K562 (cell line): Measurements from ENCODE around the gene ZNF787. TPM values are rescaled to one million over a fixed set of nuclear protein-coding genes. Genes with fewer than 3 reads are reported as not detected.

Experiments used
- BCLAF1 ChIP-seq, 2 experiments: fragments of 450-650 bp in 1 of 2; IDR thresholded peaks; 2 replicates each; pipeline ENCODE4 v1.6.1; 2011 to 2017; ENCODE audit warnings: low read depth in 2 of 2, antibody characterized with exemption in 1 of 2, borderline replicate concordance in 1 of 2, low read length in 1 of 2, mild to moderate bottlenecking in 1 of 2, mixed read lengths in 1 of 2; ENCODE audit not compliant: control insufficient read depth in 1 of 2
- CCNT2 ChIP-seq: IDR thresholded peaks from 2 replicates; pipeline ENCODE4 v1.6.1; 2011; ENCODE audit warnings: borderline replicate concordance, low read depth, mild to moderate bottlenecking, moderate library complexity, mixed read lengths, low read length; ENCODE audit not compliant: insufficient read length; ENCODE audit errors: extremely low read depth
- EP400 ChIP-seq: fragments of 450-650 bp; IDR thresholded peaks from 2 replicates; pipeline ENCODE4 v1.6.1; 2017; ENCODE audit warnings: antibody characterized with exemption, mild to moderate bottlenecking, moderate library complexity
- ERF ChIP-seq: fragments of 450-650 bp; formaldehyde crosslinking; IDR thresholded peaks from 2 replicates; pipeline ENCODE4 v1.4.0; 2020; ENCODE audit warnings: mild to moderate bottlenecking, mixed read lengths
- KAT2B ChIP-seq: IDR thresholded peaks from one replicate; pipeline ENCODE4 v1.6.1; 2012; ENCODE audit warnings: low read depth, mild to moderate bottlenecking, control low read depth, inconsistent platforms, low read length, moderate library complexity
- NFYB ChIP-seq: IDR thresholded peaks from 2 replicates; pipeline ENCODE4 v1.6.1; 2011; ENCODE audit warnings: mild to moderate bottlenecking, moderate library complexity; ENCODE audit not compliant: insufficient read length; ENCODE audit errors: extremely low read depth
- NKRF ChIP-seq: fragments of 450-650 bp; IDR thresholded peaks from 2 replicates; pipeline ENCODE4 v1.6.1; 2016; ENCODE audit warnings: borderline replicate concordance
- PATZ1 ChIP-seq: fragments of 250-450 bp; sonication (Bioruptor Pico); IDR thresholded peaks from 2 replicates; pipeline ENCODE4 v1.5.0; 2020; ENCODE audit warnings: mild to moderate bottlenecking, borderline replicate concordance
- PREB ChIP-seq: sonication (generic); formaldehyde crosslinking; IDR thresholded peaks from 2 replicates; pipeline ENCODE4 v1.8.1; 2023; ENCODE audit warnings: mild to moderate bottlenecking, missing genetic modification reagents
- PTBP1 ChIP-seq: fragments of 200-400 bp; formaldehyde crosslinking; IDR thresholded peaks from 2 replicates; pipeline ENCODE4 v1.6.1; 2017; ENCODE audit warnings: low read depth, low read length
- SMARCB1 ChIP-seq: IDR thresholded peaks from 2 replicates; pipeline ENCODE4 v1.6.1; 2011; ENCODE audit warnings: improper control_type of control experiment, low read depth; ENCODE audit not compliant: insufficient read length
- THAP7 ChIP-seq: fragments of 250-450 bp; sonication (Bioruptor Pico); IDR thresholded peaks from 2 replicates; pipeline ENCODE4 v1.5.0; 2021
- ZKSCAN1 ChIP-seq: fragments of 150-350 bp; IDR thresholded peaks from 2 replicates; pipeline ENCODE4 v1.6.1; 2016; ENCODE audit warnings: low read depth, low read length
- ZNF146 ChIP-seq: IDR thresholded peaks from one replicate; pipeline ENCODE4 v1.6.1; 2018; ENCODE audit warnings: missing compliant biosample characterization; ENCODE audit not compliant: unreplicated experiment
- ZNF212 ChIP-seq: fragments of 450-650 bp; formaldehyde crosslinking; IDR thresholded peaks from 2 replicates; pipeline ENCODE4 v1.4.0; 2020; ENCODE audit warnings: mild to moderate bottlenecking
- ZNF76 ChIP-seq: fragments of 250-450 bp; sonication (Bioruptor Pico); IDR thresholded peaks from 2 replicates; pipeline ENCODE4 v1.4.0; 2020; ENCODE audit warnings: mild to moderate bottlenecking, moderate library complexity, borderline replicate concordance
- polyA plus RNA-seq, 8 experiments: library from polyadenylated mRNA; depleted of rRNA in 4 of 8; stranded (reverse) in 5 of 8; unstranded in 3 of 8; fragments of >200 nt; fragmentation: Nextera tagmentation in 2 of 8; fragmentation: Illumina TruSeq in 1 of 8; extraction: Ambion mirVana in 2 of 8; extraction: Trizol in 1 of 8; gene quantifications; 2 replicates each; pipeline versions ENCODE4 v1.2.1 to v1.2.3, GENCODE V29; 2011 to 2014; ENCODE audit warnings: inconsistent platforms in 1 of 8, missing spikeins in 1 of 8
- total RNA-seq, 7 experiments: library from RNA; depleted of rRNA in 6 of 7; stranded (reverse); fragments of >200 nt in 6 of 7; fragmentation: Illumina TruSeq in 2 of 7; extraction: Trizol in 2 of 7; gene quantifications; 2 replicates each; pipeline versions ENCODE4 v1.2.1 to v1.2.3, GENCODE V29; 2011 to 2021; ENCODE audit warnings: low replicate concordance in 1 of 7

Gene ZNF787
- total and polyA plus RNA-seq, 9 of the 15 experiments (the other 6 are each of a cell fraction or from before 2014, with no cell fraction given): 0.45 to 77.6 (median 7.3) TPM

- TF ChIP-seq NFYB (no peak), ZNF146 (CRISPR knock-in tag) (no peak), ZNF212 (CRISPR knock-in tag) (no peak), EP400 (peak; percentile 90), PATZ1 (CRISPR knock-in tag) (no peak), SMARCB1 (no peak), PTBP1 (no peak), KAT2B (no peak), ERF (CRISPR knock-in tag) (peak; percentile 66; the same call in 1 of the 2 replicates), BCLAF1 (IDR thresholded peaks at IDR 0.05; ENCODE audit: borderline replicate concordance in 1 of 2, control insufficient read depth in 1 of 2, low read depth in 2 of 2, low read length in 1 of 2) (no peak), THAP7 (CRISPR knock-in tag) (no peak), CCNT2 (no peak), ZNF76 (CRISPR knock-in tag) (peak; percentile 80; the same call in 1 of the 2 replicates), ZKSCAN1 (no peak), PREB (CRISPR knock-in tag) (no peak), NKRF (peak; percentile 61)
These were observed 19.7 kb upstream of the ZNF787 start, which contains the start of gene ZNF444 (continued) for GRCh38 chr19:56140583-56141416.
